SK-N-SH (cell line): Measurements from ENCODE around the gene RPAIN. TPM values are rescaled to one million over a fixed set of nuclear protein-coding genes. Genes with fewer than 3 reads are reported as not detected.

Source experiments
- CTCF ChIA-PET: fragments of 300-600, 350-600 bp; formaldehyde crosslinking; extraction: SDS; loops from one replicate; lab custom pipeline; 2021; lab: Yijun Ruan, JAX
- POLR2A ChIA-PET: fragments of 350-600 bp; sonication (Branson Sonifier 250); formaldehyde crosslinking; extraction: SDS; loops from one replicate; lab custom pipeline; 2020; ENCODE audit warnings: antibody characterized with exemption, inconsistent platforms; lab: Yijun Ruan, JAX
- DNase-seq: peaks from one replicate; pipeline ENCODE4 v3.0.0; 2012
- H2AFZ ChIP-seq: fragments of 200-600 bp; sonication (generic); 2 replicates; pipeline ENCODE4 v1.8.1; 2016; ENCODE audit warnings: antibody characterized with exemption, mild to moderate bottlenecking, low read depth
- H3F3A ChIP-seq: fragments of 200-600 bp; sonication (generic); replicated peaks from 2 replicates; pipeline ENCODE3; 2016; ENCODE audit warnings: antibody characterized with exemption, mild to moderate bottlenecking; ENCODE audit not compliant: insufficient read depth
- H3K27ac ChIP-seq, 2 experiments: fragments of 200-500 bp in 1 of 2; fragments of 200-600 bp in 1 of 2; sonication (Bioruptor generic) in 1 of 2; sonication (generic), shearing (Covaris generic) in 1 of 2; 2 replicates each; pipeline versions ENCODE4 v1.5.1 to v1.6.1; 2014 to 2016; ENCODE audit warnings: low read depth in 2 of 2, inconsistent platforms in 1 of 2, low read length in 1 of 2, mild to moderate bottlenecking in 1 of 2, mixed read lengths in 1 of 2
- H3K27me3 ChIP-seq: fragments of 200-600 bp; sonication (generic), shearing (Covaris generic); 2 replicates; pipeline ENCODE4 v1.6.1; 2016; ENCODE audit warnings: mixed run types; ENCODE audit not compliant: insufficient read depth
- H3K36me3 ChIP-seq, 2 experiments: fragments of 200-500 bp in 1 of 2; fragments of 200-600 bp in 1 of 2; sonication (Bioruptor generic) in 1 of 2; sonication (generic) in 1 of 2; replicated peaks in 1 of 2; 2 replicates each; pipeline versions ENCODE3 to v1.5.1; 2014 to 2016; ENCODE audit warnings: low read length in 1 of 2, mild to moderate bottlenecking in 1 of 2; ENCODE audit not compliant: insufficient read depth in 2 of 2, control insufficient read depth in 1 of 2
- H3K4me1 ChIP-seq, 2 experiments: fragments of 200-500 bp in 1 of 2; fragments of 200-600 bp in 1 of 2; sonication (Bioruptor generic) in 1 of 2; sonication (generic), shearing (Covaris generic) in 1 of 2; 2 replicates each; pipeline versions ENCODE4 v1.5.1 to v1.6.1; 2014 to 2016; ENCODE audit warnings: low read depth in 1 of 2, low read length in 1 of 2, mixed run types in 1 of 2; ENCODE audit not compliant: insufficient read depth in 2 of 2, control insufficient read depth in 1 of 2
- H3K4me2 ChIP-seq: fragments of 200-600 bp; sonication (generic), shearing (Covaris generic); 2 replicates; pipeline ENCODE4 v1.6.1; 2017; ENCODE audit warnings: mixed run types
- H3K4me3 ChIP-seq, 2 experiments: fragments of 200-500 bp in 1 of 2; fragments of 200-600 bp in 1 of 2; sonication (Bioruptor generic) in 1 of 2; sonication (generic), shearing (Covaris generic) in 1 of 2; 2 replicates each; pipeline versions ENCODE4 v1.5.1 to v1.8.1; 2014 to 2016; ENCODE audit warnings: low read depth in 2 of 2, inconsistent platforms in 1 of 2, low read length in 1 of 2, mild to moderate bottlenecking in 1 of 2, mixed read lengths in 1 of 2, moderate library complexity in 1 of 2
- H3K79me2 ChIP-seq: fragments of 200-600 bp; sonication (generic); 2 replicates; pipeline ENCODE4 v1.8.1; 2017; ENCODE audit warnings: mild to moderate bottlenecking; ENCODE audit not compliant: insufficient read depth
- H3K9ac ChIP-seq: fragments of 200-600 bp; sonication (generic); 2 replicates; pipeline ENCODE4 v1.6.1; 2017; ENCODE audit warnings: mixed run types
- H3K9me2 ChIP-seq: fragments of 200-600 bp; sonication (generic); 2 replicates; pipeline ENCODE4 v1.6.1; 2017; ENCODE audit warnings: mixed run types
- H3K9me3 ChIP-seq: fragments of 200-600 bp; sonication (generic); 2 replicates; pipeline ENCODE4 v1.6.1; 2017; ENCODE audit warnings: mixed run types, mild to moderate bottlenecking, moderate library complexity
- H4K20me1 ChIP-seq: fragments of 200-600 bp; sonication (generic); 2 replicates; pipeline ENCODE4 v1.6.1; 2017; ENCODE audit warnings: mild to moderate bottlenecking, mixed run types; ENCODE audit not compliant: insufficient read depth
- CHD2 ChIP-seq: fragments of 150-350 bp; IDR thresholded peaks from 2 replicates; pipeline ENCODE4 v1.6.1; 2018; ENCODE audit warnings: low read length; ENCODE audit not compliant: partially characterized antibody
- ELF1 ChIP-seq: IDR thresholded peaks from 2 replicates; pipeline ENCODE4 v1.4.0; 2012
- EP300 ChIP-seq, 2 experiments: IDR thresholded peaks; 2 replicates each; pipeline versions ENCODE4 v1.4.0 to v1.6.1; 2012; ENCODE audit warnings: borderline replicate concordance in 1 of 2, low read depth in 1 of 2, low read length in 1 of 2
- EZH2phosphoT487 ChIP-seq: fragments of 200-600 bp; sonication (generic); IDR thresholded peaks from 2 replicates; pipeline ENCODE4 v1.6.1; 2017; ENCODE audit warnings: low read depth, mixed run types, mild to moderate bottlenecking, antibody characterized with exemption, moderate library complexity, borderline replicate concordance
- FOSL2 ChIP-seq: IDR thresholded peaks from 2 replicates; pipeline ENCODE4 v1.4.0; 2012; ENCODE audit warnings: low read depth, mild to moderate bottlenecking, moderate library complexity, borderline replicate concordance
- FOXJ3 ChIP-seq: sonication (generic); formaldehyde crosslinking; IDR thresholded peaks from 2 replicates; pipeline ENCODE4 v1.5.1; 2020; ENCODE audit warnings: mild to moderate bottlenecking, missing genetic modification reagents
- GABPA ChIP-seq: IDR thresholded peaks from 2 replicates; pipeline ENCODE4 v1.4.0; 2012; ENCODE audit warnings: low read depth, mild to moderate bottlenecking
- GATA2 ChIP-seq: sonication (generic); formaldehyde crosslinking; IDR thresholded peaks from 2 replicates; pipeline ENCODE4 v1.5.0; 2020; ENCODE audit warnings: mild to moderate bottlenecking, missing genetic modification reagents
- IRF3 ChIP-seq: fragments of 150-350 bp; IDR thresholded peaks from 2 replicates; pipeline ENCODE4 v1.6.1; 2016; ENCODE audit warnings: mild to moderate bottlenecking, low read depth, low read length
- JUND ChIP-seq: IDR thresholded peaks from 2 replicates; pipeline ENCODE4 v1.4.0; 2012
- MEF2A ChIP-seq: IDR thresholded peaks from 2 replicates; pipeline ENCODE4 v1.4.0; 2012; ENCODE audit warnings: low read depth, borderline replicate concordance
- NFIC ChIP-seq: IDR thresholded peaks from 2 replicates; pipeline ENCODE4 v1.4.0; 2012; ENCODE audit warnings: borderline replicate concordance
- PBX3 ChIP-seq: IDR thresholded peaks from 2 replicates; pipeline ENCODE4; 2012
- POLR2AphosphoS5 ChIP-seq: IDR thresholded peaks from 2 replicates; pipeline ENCODE4 v1.6.1; 2012; ENCODE audit warnings: low read depth, low read length
- RAD21 ChIP-seq: IDR thresholded peaks from 2 replicates; pipeline ENCODE4 v1.6.1; 2012; ENCODE audit warnings: mild to moderate bottlenecking, low read length
- RCOR1 ChIP-seq: fragments of 150-350 bp; IDR thresholded peaks from 2 replicates; pipeline ENCODE4 v1.6.1; 2017; ENCODE audit warnings: antibody characterized with exemption, low read length
- RXRA ChIP-seq: IDR thresholded peaks from 2 replicates; pipeline ENCODE4 v1.4.0; 2012; ENCODE audit warnings: low read depth, mild to moderate bottlenecking, borderline replicate concordance
- SIN3A ChIP-seq: IDR thresholded peaks from 2 replicates; pipeline ENCODE4 v1.6.1; 2012; ENCODE audit warnings: low read depth, mild to moderate bottlenecking, low read length, moderate library complexity, borderline replicate concordance
- SMC3 ChIP-seq: IDR thresholded peaks from 2 replicates; pipeline ENCODE4 v1.6.1; 2012; ENCODE audit warnings: low read depth, low read length, improper control_type of control experiment
- TEAD4 ChIP-seq: IDR thresholded peaks from 2 replicates; pipeline ENCODE4 v1.4.0; 2012; ENCODE audit warnings: mild to moderate bottlenecking, borderline replicate concordance; ENCODE audit not compliant: insufficient read depth
- USF1 ChIP-seq: IDR thresholded peaks from 2 replicates; pipeline ENCODE4 v1.4.0; 2012; ENCODE audit warnings: low read depth, borderline replicate concordance
- USF2 ChIP-seq: fragments of 150-350 bp; IDR thresholded peaks from 2 replicates; pipeline ENCODE4 v1.6.1; 2017; ENCODE audit warnings: antibody characterized with exemption, low read length, low read depth, borderline replicate concordance
- YY1 ChIP-seq: IDR thresholded peaks from 2 replicates; pipeline ENCODE4 v1.4.0; 2012; ENCODE audit warnings: low read depth, mild to moderate bottlenecking
- WGBS: methylation state at CpG from one replicate; pipeline ENCODE4 v1.1.6; 2017; ENCODE audit warnings: low lambda C conversion rate; 5-methylcytosine and 5-hydroxymethylcytosine counted together
- polyA plus RNA-seq, 3 experiments: library from polyadenylated mRNA; depleted of rRNA; stranded (reverse); fragments of >200 nt; gene quantifications; 2 replicates each; pipeline ENCODE4 v1.2.3, GENCODE V29; 2012

Gene RPAIN
- polyA plus RNA-seq, 1 of the 3 experiments (the other 2 are of a cell fraction): 75.5 TPM

- TF ChIP-seq RAD21 (no peak), CHD2 (no peak)
These were observed 38.4 kb upstream of the RPAIN start (continued) for GRCh38 chr17:5381542-5381941.

- H3K4me3 ChIP-seq: no peak overlapping the region
- H3K9me2 ChIP-seq: no peaks in the 10 kb centered on the region
- H3F3A ChIP-seq: peaks cover 6% of the 10 kb centered on the region
- CTCF ChIA-PET: interaction anchor here (1.0 to 1.2 kb wide), 3 partner anchors 14 to 143 kb away, joined by 3 read pairs; no protein-coding TSS in a partner anchor
- POLR2A ChIA-PET: no interaction called here
- H3K36me3 ChIP-seq: peaks cover 65% of the 10 kb centered on the region in 2 experiments
- H3K27ac ChIP-seq: no peak overlapping the region
- TF ChIP-seq GATA2 (CRISPR knock-in tag) (no peak), MEF2A (no peak), POLR2AphosphoS5 (no peak), CHD2 (no peak), NFIC (no peak), IRF3 (no peak), FOXJ3 (CRISPR knock-in tag) (no peak), YY1 (no peak), RCOR1 (no peak), JUND (no peak), SMC3 (no peak), USF2 (no peak), SIN3A (no peak), GABPA (no peak), RAD21 (no peak), FOSL2 (no peak), RXRA (no peak)
- no peaks in the 10 kb centered on the region for H3K4me1 ChIP-seq
- no peaks in the 10 kb centered on the region for H4K20me1 ChIP-seq
- no peaks in the 10 kb centered on the region for H3K27me3 ChIP-seq
- 86% methylated on average over 5 of the region's 5 CpGs for WGBS
- H3K4me2 ChIP-seq: no peak overlapping the region
- no peak for DNase-seq
- no peaks in the 10 kb centered on the region for H3K9me3 ChIP-seq
- H3K9ac ChIP-seq: no peak overlapping the region
- H2AFZ ChIP-seq: no peak overlapping the region
- H3K79me2 ChIP-seq: no peaks in the 10 kb centered on the region
These were observed 28.3 kb upstream of the RPAIN start for GRCh38 chr17:5391678-5392077.

GRCh38 chr17:5396612-5397011 is 23.4 kb upstream of the RPAIN start:
- CTCF ChIA-PET: no interaction called here
- POLR2A ChIA-PET: no interaction called here
- H3K27ac ChIP-seq: no peak overlapping the region
- H3K4me3 ChIP-seq: no peak overlapping the region
- no peaks in the 10 kb centered on the region for H3K27me3 ChIP-seq
- no peak overlapping the region for H3K9ac ChIP-seq
- H3K4me2 ChIP-seq: no peak overlapping the region
- peaks cover 3% of the 10 kb centered on the region for H3F3A ChIP-seq
- DNase-seq: no peak
- no peak overlapping the region for H2AFZ ChIP-seq
- H3K36me3 ChIP-seq: peaks cover 54 to 73% of the 10 kb centered on the region in 2 experiments
- H3K9me2 ChIP-seq: no peaks in the 10 kb centered on the region
- no peaks in the 10 kb centered on the region for H4K20me1 ChIP-seq
- H3K9me3 ChIP-seq: no peaks in the 10 kb centered on the region
- no peaks in the 10 kb centered on the region for H3K79me2 ChIP-seq
- no peaks in the 10 kb centered on the region for H3K4me1 ChIP-seq
- WGBS: 93% methylated on average over 2 of the region's 2 CpGs
- TF ChIP-seq MEF2A: no peak
- TF ChIP-seq SIN3A: no peak
- TF ChIP-seq GABPA: no peak
- no peak for TF ChIP-seq ELF1
- no peak for TF ChIP-seq PBX3
- TF ChIP-seq USF2: no peak
- no peak for TF ChIP-seq EZH2phosphoT487
- no peak for TF ChIP-seq EP300 (IDR thresholded peaks at IDR 0.05; ENCODE audit: borderline replicate concordance in 1 of 2, low read depth in 1 of 2, low read length in 1 of 2)
- TF ChIP-seq TEAD4: no peak
- TF ChIP-seq POLR2AphosphoS5: no peak
- TF ChIP-seq USF1: no peak
- TF ChIP-seq JUND: no peak
- TF ChIP-seq SMC3: no peak
